PC-3 (cell line): ENCODE data around the gene HNRNPH2.

Experiments used
- CTCF ChIP-seq: fragments of 300-600 bp; sonication (generic); conservative IDR thresholded peaks from 2 replicates; pipeline ENCODE4 v1.5.1; 2017; ENCODE audit warnings: antibody characterized with exemption, low read depth, mild to moderate bottlenecking, low read length
- EZH2 ChIP-seq: fragments of 300-600 bp; sonication (generic); IDR thresholded peaks from one replicate; pipeline ENCODE4 v1.6.1; 2017; ENCODE audit warnings: antibody characterized with exemption, mild to moderate bottlenecking, low read length; ENCODE audit not compliant: unreplicated experiment

GRCh38 chrX:101393530-101394305, 14.3 kb upstream of the HNRNPH2 start:
- TF ChIP-seq CTCF = no peak
- TF ChIP-seq EZH2 = no peak
